ENCODE data around the gene PLCG2.

PLCG2 gene

DNA sequence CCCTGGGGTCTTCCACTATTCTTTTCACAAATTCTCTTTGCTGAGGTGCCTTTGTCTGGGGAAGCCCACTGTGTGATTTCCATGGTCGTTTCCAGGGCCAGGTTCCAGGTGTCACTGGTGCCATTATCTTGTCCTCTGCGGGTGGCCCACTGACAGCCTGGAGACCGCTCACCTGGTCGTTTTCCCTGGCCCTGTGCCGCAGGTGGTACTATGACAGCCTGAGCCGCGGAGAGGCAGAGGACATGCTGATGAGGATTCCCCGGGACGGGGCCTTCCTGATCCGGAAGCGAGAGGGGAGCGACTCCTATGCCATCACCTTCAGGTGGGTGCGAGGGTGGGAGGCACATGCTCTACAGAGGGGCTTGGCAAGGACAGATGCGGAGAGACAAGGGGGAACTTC is 133.3 kb downstream of the PLCG2 start:
- Histone ChIP-seq H3K27me3 (ENCODE audit: low read depth, low read length) (no peaks in the 10 kb centered on the region), H2AFZ (ENCODE audit: low read depth, low read length) (no peak overlapping the region), H3K9ac (ENCODE audit: low read length) (no peak overlapping the region), H3K4me3 (ENCODE audit: low read length) (no peak overlapping the region), H3K4me2 (ENCODE audit: low read length) (no peak overlapping the region), H3K4me1 (ENCODE audit: low read length) (no peaks in the 10 kb centered on the region), H3K9me3 (ENCODE audit: insufficient read depth, low read length) (no peaks in the 10 kb centered on the region), H3K27ac (ENCODE audit: low read length) (no peak overlapping the region), H3K79me2 (ENCODE audit: low read length) (no peaks in the 10 kb centered on the region), H3K36me3 (replicated peaks; ENCODE audit: low read depth, low read length) (peaks cover 53% of the 10 kb centered on the region), H4K20me1 (ENCODE audit: insufficient read depth, low read length) (no peaks in the 10 kb centered on the region)
- TF ChIP-seq EZH2phosphoT487 (IDR thresholded peaks at IDR 0.05; ENCODE audit: low read depth), result no peak
- TF ChIP-seq, protein P1, sequence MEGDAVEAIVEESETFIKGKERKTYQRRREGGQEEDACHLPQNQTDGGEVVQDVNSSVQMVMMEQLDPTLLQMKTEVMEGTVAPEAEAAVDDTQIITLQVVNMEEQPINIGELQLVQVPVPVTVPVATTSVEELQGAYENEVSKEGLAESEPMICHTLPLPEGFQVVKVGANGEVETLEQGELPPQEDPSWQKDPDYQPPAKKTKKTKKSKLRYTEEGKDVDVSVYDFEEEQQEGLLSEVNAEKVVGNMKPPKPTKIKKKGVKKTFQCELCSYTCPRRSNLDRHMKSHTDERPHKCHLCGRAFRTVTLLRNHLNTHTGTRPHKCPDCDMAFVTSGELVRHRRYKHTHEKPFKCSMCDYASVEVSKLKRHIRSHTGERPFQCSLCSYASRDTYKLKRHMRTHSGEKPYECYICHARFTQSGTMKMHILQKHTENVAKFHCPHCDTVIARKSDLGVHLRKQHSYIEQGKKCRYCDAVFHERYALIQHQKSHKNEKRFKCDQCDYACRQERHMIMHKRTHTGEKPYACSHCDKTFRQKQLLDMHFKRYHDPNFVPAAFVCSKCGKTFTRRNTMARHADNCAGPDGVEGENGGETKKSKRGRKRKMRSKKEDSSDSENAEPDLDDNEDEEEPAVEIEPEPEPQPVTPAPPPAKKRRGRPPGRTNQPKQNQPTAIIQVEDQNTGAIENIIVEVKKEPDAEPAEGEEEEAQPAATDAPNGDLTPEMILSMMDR (IDR thresholded peaks at IDR 0.05; ENCODE audit: low read depth, low read length), result no peak

DNA sequence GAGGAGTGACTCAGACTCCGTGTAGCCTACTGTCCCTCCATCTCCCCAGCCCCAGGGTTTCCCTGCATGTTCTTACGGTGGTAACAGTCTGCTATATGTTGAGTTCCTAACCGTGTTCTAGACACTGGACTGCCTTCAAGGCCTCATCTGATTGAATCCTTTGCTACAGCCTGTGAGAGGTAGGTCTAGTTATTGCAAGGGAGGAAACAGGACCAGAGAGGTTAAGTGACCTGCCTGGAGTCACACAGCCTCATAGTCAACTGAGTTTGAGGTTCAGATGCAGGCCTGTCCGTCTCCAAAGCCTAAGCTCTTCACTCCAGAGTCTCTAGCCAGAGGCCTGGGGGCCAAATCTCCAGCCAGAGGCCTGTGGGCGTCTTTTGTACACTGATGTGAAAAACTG is 134.1 kb downstream of the PLCG2 start:
- peaks cover 48% of the 10 kb centered on the region for H3K36me3 ChIP-seq (replicated peaks; ENCODE audit: low read depth, low read length)
- H3K4me2 ChIP-seq (ENCODE audit: low read length), result no peak overlapping the region
- H3K4me3 ChIP-seq (ENCODE audit: low read length), result no peak overlapping the region
- H3K79me2 ChIP-seq (ENCODE audit: low read length), result no peaks in the 10 kb centered on the region
- no peaks in the 10 kb centered on the region for H3K9me3 ChIP-seq (ENCODE audit: insufficient read depth, low read length)
- no peak overlapping the region for H3K27ac ChIP-seq (ENCODE audit: low read length)
- H2AFZ ChIP-seq (ENCODE audit: low read depth, low read length), result no peak overlapping the region
- H4K20me1 ChIP-seq (ENCODE audit: insufficient read depth, low read length), result no peaks in the 10 kb centered on the region
- no peaks in the 10 kb centered on the region for H3K27me3 ChIP-seq (ENCODE audit: low read depth, low read length)
- no peak overlapping the region for H3K9ac ChIP-seq (ENCODE audit: low read length)
- TF ChIP-seq EZH2phosphoT487 (IDR thresholded peaks at IDR 0.05; ENCODE audit: low read depth), result no peak
- H3K4me1 ChIP-seq (ENCODE audit: low read length), result no peaks in the 10 kb centered on the region

DNA sequence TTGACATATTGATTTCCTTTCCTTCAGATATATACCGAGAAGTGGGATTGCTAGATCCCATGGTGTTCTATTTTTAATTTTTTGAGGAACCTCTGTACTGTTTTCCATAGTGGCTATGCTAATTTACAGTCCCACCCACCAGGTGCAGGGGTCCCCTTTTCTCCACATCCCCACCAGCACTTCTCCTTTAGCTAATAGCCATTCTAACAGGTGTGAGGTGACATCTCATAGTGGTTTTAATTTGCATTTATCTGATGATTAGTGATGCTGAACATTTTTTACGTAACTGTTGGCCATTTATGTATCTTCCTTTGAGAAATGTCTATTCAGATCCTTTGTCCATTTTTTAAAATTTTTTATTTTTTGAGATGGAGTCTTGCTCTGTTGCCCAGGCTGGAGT is 138.3 kb downstream of the PLCG2 start:
- Histone ChIP-seq H3K9me3 (ENCODE audit: insufficient read depth, low read length) (no peaks in the 10 kb centered on the region), H4K20me1 (ENCODE audit: insufficient read depth, low read length) (no peaks in the 10 kb centered on the region), H3K4me2 (ENCODE audit: low read length) (no peak overlapping the region), H2AFZ (ENCODE audit: low read depth, low read length) (no peak overlapping the region), H3K4me1 (ENCODE audit: low read length) (peaks cover 12% of the 10 kb centered on the region), H3K79me2 (ENCODE audit: low read length) (no peaks in the 10 kb centered on the region), H3K9ac (ENCODE audit: low read length) (no peak overlapping the region), H3K36me3 (replicated peaks; ENCODE audit: low read depth, low read length) (peaks cover 77% of the 10 kb centered on the region), H3K27ac (ENCODE audit: low read length) (no peak overlapping the region), H3K27me3 (ENCODE audit: low read depth, low read length) (no peaks in the 10 kb centered on the region), H3K4me3 (ENCODE audit: low read length) (no peak overlapping the region)
- no peak for TF ChIP-seq EZH2phosphoT487 (IDR thresholded peaks at IDR 0.05; ENCODE audit: low read depth)
- TF ChIP-seq, protein P1 (IDR thresholded peaks at IDR 0.05; ENCODE audit: low read depth, low read length), result no peak

DNA sequence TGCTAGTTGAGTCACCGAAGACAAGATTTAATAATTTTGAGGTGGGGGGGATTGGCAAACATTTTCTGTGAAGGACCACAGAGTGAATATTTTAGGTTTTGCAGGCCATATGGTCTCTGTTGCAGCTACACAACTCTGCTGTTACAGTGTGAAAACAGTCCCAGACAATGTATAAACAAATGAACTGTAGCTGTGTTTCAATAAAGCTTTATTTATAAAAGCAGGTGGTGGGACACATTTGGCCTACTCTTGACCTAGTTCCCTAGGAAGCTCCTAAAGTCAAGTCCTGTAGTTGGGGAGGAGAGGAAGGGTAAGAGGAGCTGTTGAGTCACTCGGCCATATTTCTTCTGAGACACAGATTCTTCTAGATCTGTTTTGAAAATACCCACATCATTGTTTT is 139.8 kb downstream of the PLCG2 start:
- Histone ChIP-seq H3K4me1 (ENCODE audit: low read length) (peaks cover 12% of the 10 kb centered on the region), H3K27ac (ENCODE audit: low read length) (no peak overlapping the region), H3K9ac (ENCODE audit: low read length) (no peak overlapping the region), H3K36me3 (replicated peaks; ENCODE audit: low read depth, low read length) (peaks cover 77% of the 10 kb centered on the region), H2AFZ (ENCODE audit: low read depth, low read length) (no peak overlapping the region), H3K4me2 (ENCODE audit: low read length) (no peak overlapping the region), H3K27me3 (ENCODE audit: low read depth, low read length) (no peaks in the 10 kb centered on the region), H3K9me3 (ENCODE audit: insufficient read depth, low read length) (no peaks in the 10 kb centered on the region), H3K79me2 (ENCODE audit: low read length) (no peaks in the 10 kb centered on the region), H4K20me1 (ENCODE audit: insufficient read depth, low read length) (no peaks in the 10 kb centered on the region), H3K4me3 (ENCODE audit: low read length) (no peak overlapping the region)
- TF ChIP-seq, protein P1 (IDR thresholded peaks at IDR 0.05; ENCODE audit: low read depth, low read length), result no peak
- TF ChIP-seq EZH2phosphoT487 (IDR thresholded peaks at IDR 0.05; ENCODE audit: low read depth), result no peak

DNA sequence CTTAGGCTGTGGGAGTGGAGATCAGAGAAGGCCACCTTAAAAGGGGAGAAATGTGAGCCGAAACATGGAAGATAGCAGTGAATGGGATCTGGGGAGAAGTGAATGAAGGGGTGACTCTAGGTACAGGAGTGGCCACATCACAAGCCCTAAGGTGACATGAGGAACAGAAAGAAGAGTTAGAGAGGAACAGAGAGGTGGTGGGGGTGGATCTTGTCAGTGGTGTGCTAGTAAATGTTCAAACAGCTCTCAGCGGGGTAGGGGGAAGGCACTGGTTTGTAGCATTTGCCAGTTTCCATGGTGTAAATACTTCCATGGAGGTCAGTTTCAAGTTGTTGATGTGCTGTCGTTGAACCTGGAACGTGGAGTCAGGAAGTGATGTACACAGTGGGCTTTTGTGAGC is 141.4 kb downstream of the PLCG2 start:
- Histone ChIP-seq H3K36me3 (replicated peaks; ENCODE audit: low read depth, low read length) (peaks cover 78% of the 10 kb centered on the region), H3K4me1 (ENCODE audit: low read length) (peaks cover 12% of the 10 kb centered on the region), H3K27me3 (ENCODE audit: low read depth, low read length) (no peaks in the 10 kb centered on the region), H3K9me3 (ENCODE audit: insufficient read depth, low read length) (no peaks in the 10 kb centered on the region), H3K4me3 (ENCODE audit: low read length) (no peak overlapping the region), H2AFZ (ENCODE audit: low read depth, low read length) (no peak overlapping the region), H3K9ac (ENCODE audit: low read length) (no peak overlapping the region), H4K20me1 (ENCODE audit: insufficient read depth, low read length) (no peaks in the 10 kb centered on the region), H3K27ac (ENCODE audit: low read length) (peak overlapping the region; percentile 8; the same call in 1 of the 2 replicates), H3K79me2 (ENCODE audit: low read length) (no peaks in the 10 kb centered on the region), H3K4me2 (ENCODE audit: low read length) (no peak overlapping the region)
- TF ChIP-seq, protein P1 (IDR thresholded peaks at IDR 0.05; ENCODE audit: low read depth, low read length), result no peak
- no peak for TF ChIP-seq EZH2phosphoT487 (IDR thresholded peaks at IDR 0.05; ENCODE audit: low read depth)

All from OCI-LY3 (cell line).